Subcutaneous adipose tissue (tissue), 4 donors: Measurements from ENCODE around the gene COX20. TPM values are rescaled to one million over a fixed set of nuclear protein-coding genes. Genes with fewer than 3 reads are reported as not detected.

ENCODE experiments used
- total RNA-seq, 4 donors: library from RNA; depleted of rRNA; stranded (reverse); fragments of >200 nt; gene quantifications; one replicate each; pipeline ENCODE4 v1.1.0, GENCODE V29; 2016
- TF ChIP-seq, protein P1 (sequence below): fragments of 450-650 bp; IDR thresholded peaks from one replicate; pipeline ENCODE4 v1.5.1; 2016; ENCODE audit warnings: low read depth, mild to moderate bottlenecking, control low read depth, antibody characterized with exemption, moderate library complexity

The COX20 gene
- total RNA-seq, 4 donors from 2014 or later = 25.8 to 55.1 (median 31.1) TPM

DNA sequence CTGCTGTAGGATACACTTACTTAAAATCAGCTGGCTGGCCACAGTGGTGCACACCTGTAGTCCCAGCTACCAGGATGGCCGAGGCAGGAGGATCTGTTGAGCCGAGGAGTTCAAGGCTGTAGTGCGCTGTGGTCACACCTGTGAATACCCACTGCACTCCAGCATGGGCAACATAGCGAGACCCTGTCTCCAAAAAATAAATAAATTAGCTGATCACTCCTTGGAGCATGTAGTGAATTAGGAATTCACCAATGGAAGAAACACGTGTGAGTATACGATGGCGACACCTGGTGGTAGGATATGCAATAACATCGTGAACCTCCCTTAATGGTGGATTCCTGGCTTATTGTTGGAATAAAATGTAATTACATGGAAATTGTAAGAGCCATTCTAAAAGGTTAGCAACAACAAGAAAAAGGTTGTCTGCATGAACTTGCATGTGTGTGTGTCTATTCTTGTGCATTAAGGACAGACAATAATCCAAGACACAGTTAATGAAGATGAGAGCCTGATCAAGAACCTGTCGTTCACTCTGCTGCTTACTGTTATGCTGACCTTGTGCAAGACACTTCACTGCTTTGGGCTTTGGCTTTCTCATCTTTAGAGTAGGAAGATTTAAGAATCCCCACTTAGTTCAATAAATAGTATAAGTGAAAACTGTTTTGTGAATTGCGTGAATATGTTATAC is 38.6 kb upstream of the COX20 start:
- TF ChIP-seq, protein P1, sequence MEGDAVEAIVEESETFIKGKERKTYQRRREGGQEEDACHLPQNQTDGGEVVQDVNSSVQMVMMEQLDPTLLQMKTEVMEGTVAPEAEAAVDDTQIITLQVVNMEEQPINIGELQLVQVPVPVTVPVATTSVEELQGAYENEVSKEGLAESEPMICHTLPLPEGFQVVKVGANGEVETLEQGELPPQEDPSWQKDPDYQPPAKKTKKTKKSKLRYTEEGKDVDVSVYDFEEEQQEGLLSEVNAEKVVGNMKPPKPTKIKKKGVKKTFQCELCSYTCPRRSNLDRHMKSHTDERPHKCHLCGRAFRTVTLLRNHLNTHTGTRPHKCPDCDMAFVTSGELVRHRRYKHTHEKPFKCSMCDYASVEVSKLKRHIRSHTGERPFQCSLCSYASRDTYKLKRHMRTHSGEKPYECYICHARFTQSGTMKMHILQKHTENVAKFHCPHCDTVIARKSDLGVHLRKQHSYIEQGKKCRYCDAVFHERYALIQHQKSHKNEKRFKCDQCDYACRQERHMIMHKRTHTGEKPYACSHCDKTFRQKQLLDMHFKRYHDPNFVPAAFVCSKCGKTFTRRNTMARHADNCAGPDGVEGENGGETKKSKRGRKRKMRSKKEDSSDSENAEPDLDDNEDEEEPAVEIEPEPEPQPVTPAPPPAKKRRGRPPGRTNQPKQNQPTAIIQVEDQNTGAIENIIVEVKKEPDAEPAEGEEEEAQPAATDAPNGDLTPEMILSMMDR = no peak

DNA sequence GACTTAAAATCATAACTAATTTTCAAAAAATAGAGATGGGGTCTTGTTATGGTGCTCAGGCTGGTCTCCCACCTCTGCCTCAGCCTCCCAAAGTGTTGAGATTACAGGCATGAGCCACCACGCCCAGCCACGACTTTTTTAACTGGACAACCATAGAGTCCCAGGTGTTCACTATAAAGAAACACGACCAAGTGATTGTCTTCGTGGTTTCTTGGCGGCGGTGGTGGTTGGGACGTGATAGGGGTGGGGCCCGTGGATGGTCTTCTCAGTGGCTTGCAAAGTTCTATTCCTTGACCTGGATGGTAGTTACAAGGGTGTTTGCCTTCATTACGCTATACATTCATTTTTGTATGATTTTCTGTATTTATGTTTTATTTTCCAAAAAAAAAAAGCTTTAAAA is 34.6 kb upstream of the COX20 start:
- TF ChIP-seq, protein P1 = no peak

DNA sequence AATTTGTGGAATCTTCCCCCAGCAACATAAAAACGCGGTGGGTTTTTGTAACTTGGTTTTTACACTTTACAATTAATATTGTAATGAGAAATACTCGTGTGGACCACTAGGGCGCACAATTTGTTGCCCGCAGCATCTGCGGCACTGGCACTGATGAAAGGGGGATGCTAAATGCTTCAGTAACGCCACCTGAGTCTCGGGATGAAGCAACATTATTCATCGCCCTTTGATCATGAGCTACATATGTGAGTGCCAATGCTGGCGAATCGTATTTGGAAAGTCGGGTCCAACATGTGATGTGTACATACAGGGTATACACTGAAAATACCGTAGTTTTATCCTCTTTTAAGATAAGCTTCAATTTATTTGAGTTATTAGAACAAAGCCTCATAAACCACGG is 34.2 kb upstream of the COX20 start:
- TF ChIP-seq, protein P1 = no peak

DNA sequence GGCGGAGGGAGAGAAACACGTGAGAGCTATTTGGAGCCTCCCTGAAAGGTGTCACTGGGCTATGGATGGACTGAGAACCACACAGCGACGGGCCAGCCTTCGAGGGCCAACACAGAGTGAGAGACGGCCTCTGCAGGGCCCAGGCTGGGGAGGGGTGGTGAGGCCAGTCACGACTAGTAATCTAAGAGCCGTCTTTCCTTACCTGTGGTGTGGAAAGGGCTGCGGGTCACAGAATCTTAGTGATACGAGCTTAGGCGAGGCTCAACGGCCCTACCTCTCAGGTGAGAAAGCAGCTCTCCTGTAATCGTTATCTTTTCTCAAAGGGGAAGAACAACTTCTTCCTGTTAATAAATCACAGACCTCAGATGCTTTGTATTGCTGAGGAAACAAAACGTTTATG is 33.4 kb upstream of the COX20 start:
- TF ChIP-seq, protein P1 = no peak

DNA sequence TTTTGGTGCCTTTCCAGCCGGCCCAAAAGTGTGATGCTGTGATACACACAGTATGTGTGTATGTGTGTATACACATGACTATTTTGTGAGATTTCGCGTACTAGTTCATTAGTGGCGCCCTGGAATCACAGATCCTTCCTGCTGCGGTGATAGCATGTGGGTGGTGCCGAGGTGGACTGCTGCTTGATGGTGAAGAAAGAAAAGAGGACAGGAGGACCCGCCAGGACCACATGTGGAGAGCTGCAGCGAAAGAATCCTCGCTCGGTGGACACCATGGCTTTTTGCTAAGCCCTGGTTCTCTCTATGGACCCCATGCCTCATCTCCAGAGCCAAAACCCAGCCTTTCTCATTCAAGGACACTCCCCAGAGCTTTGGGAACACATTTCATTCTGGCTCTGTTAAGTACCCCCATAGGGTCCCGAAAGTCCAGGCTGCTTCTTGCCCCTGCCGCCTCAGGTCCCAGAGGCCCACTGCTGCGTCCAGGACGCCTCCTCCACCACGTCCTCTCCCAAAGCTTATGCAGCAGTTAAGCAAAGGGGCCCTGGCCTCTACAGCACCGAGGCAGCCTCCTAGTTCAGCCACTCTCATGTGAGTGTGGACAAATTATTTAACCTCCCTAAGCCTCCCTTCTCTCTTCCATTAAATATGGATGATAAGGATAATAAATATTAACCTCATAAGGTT is 32.8 kb upstream of the COX20 start:
- TF ChIP-seq, protein P1 = no peak

DNA sequence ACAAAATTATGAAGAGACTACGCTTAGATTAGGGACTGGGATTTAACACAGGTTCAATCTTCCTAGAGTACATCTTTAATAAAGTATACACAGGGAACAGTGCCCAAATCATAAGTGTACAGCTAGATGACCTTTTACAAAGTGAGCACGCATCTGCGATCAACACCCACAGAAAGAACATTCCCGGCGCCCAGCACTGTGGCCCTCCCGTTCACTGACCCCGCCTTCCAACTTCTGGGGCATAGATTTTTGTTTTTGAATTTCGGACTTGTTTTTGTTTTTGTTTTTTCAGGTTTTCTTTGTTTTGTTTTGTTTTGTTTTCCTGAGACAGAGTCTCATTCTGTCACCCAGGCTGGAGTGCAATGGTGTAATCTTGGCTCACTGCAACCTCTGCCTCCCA is 30.6 kb upstream of the COX20 start:
- TF ChIP-seq, protein P1 = no peak

DNA sequence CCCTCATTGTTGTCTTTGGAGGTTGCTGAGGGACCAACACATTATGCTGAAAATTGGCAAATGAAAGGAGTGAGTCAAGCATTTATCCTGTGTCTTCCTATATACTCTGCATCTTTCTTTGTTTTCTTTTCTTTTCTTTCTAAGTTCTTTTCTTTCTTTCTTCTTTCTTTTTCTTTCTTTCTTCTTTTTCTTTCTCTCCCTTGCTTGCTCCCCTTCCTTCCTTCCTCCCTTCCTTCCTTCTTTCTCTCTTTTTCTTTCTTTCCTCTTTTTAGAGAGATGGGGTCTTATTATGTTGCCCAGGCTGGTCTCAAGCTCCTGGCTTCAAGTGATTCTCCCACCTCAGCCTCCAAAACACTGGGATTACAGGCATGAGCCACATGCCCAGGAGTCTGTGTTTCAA is 28.3 kb upstream of the COX20 start:
- TF ChIP-seq, protein P1 = no peak
